Dendritic cell treated with granulocyte-macrophage colony-stimulating factor and Interleukin-4, amounts not matched to agents 40 ng/mL and 50 ng/mL, for 4 days (primary cell): ENCODE measurements around the gene EIF3F.
A peak's percentile ranks its signal among the peaks of the same experiment; 100 is the strongest.

Experiments
- H3K27ac Mint-ChIP-seq: one replicate; pipeline ENCODE4 v1.8.0; 2022; ENCODE audit warnings: mild to moderate bottlenecking, mixed read lengths
- H3K27me3 Mint-ChIP-seq: one replicate; pipeline ENCODE4 v1.8.0; 2022; ENCODE audit warnings: mild to moderate bottlenecking, mixed read lengths
- H3K36me3 Mint-ChIP-seq: one replicate; pipeline ENCODE4 v1.8.0; 2022; ENCODE audit warnings: low read depth, mixed read lengths
- H3K4me1 Mint-ChIP-seq: one replicate; pipeline ENCODE4 v1.8.0; 2022; ENCODE audit warnings: low read depth, mixed read lengths
- H3K4me3 Mint-ChIP-seq: one replicate; pipeline ENCODE4 v1.8.0; 2022; ENCODE audit warnings: mild to moderate bottlenecking, moderate library complexity, mixed read lengths
- H3K9me3 Mint-ChIP-seq: one replicate; pipeline ENCODE4 v1.8.0; 2022; ENCODE audit warnings: mixed read lengths
- intact Hi-C: fragments of 100-400 bp; cut with micrococcal nuclease; formaldehyde crosslinking; loops from one replicate; pipeline ENCODE4 v1.15.0; 2022

Gene EIF3F

GRCh38 chr11:7986768-7987559, at the start of gene EIF3F:
EIF3F (plus strand) TSS chr11:7987337; CDS start chr11:7987353, 16 bp downstream.
- H3K9me3 Mint-ChIP-seq = no peaks in the 10 kb centered on the region
- peak within 1 kb of the TSS; percentile 95 for H3K4me3 Mint-ChIP-seq
- H3K4me1 Mint-ChIP-seq = peaks cover 39% of the 10 kb centered on the region
- intact Hi-C loops = loop anchor here (2.0 to 5.0 kb wide), 2 partner anchors 94 to 890 kb away; no protein-coding TSS in a partner anchor
- peaks cover 12% of the 10 kb centered on the region for H3K27me3 Mint-ChIP-seq
- H3K27ac Mint-ChIP-seq = peak within 1 kb of the TSS; percentile 83
- H3K36me3 Mint-ChIP-seq = peaks cover 39% of the 10 kb centered on the region

- Mint-ChIP-seq H3K4me1 (no peaks in the 10 kb centered on the region), H3K9me3 (peaks cover 24% of the 10 kb centered on the region), H3K27ac (no peak overlapping the region), H3K36me3 (no peaks in the 10 kb centered on the region), H3K27me3 (no peaks in the 10 kb centered on the region), H3K4me3 (no peak overlapping the region)
- intact Hi-C loops = no loop called here
These were observed 46.0 kb upstream of the EIF3F start for GRCh38 chr11:7941146-7941545.

GRCh38 chr11:7941608-7942007, 45.5 kb upstream of the EIF3F start, which contains the start of gene OR10A3:
OR10A3 (minus strand) TSS chr11:7941708; CDS start chr11:7939520, 2,188 bp downstream.
- no peaks in the 10 kb centered on the region for H3K4me1 Mint-ChIP-seq
- no peak within 1 kb of the TSS for H3K27ac Mint-ChIP-seq
- peaks cover 24% of the 10 kb centered on the region for H3K9me3 Mint-ChIP-seq
- no peaks in the 10 kb centered on the region for H3K36me3 Mint-ChIP-seq
- H3K4me3 Mint-ChIP-seq = no peak within 1 kb of the TSS
- intact Hi-C loops = no loop called here
- H3K27me3 Mint-ChIP-seq = no peaks in the 10 kb centered on the region

- intact Hi-C loops = no loop called here
- Mint-ChIP-seq H3K9me3 (peaks cover 24% of the 10 kb centered on the region), H3K4me1 (no peaks in the 10 kb centered on the region), H3K36me3 (no peaks in the 10 kb centered on the region), H3K27me3 (no peaks in the 10 kb centered on the region), H3K27ac (no peak overlapping the region), H3K4me3 (no peak overlapping the region)
These were observed 43.0 kb upstream of the EIF3F start for GRCh38 chr11:7944123-7944522.

GRCh38 chr11:7949934-7950333, 37.2 kb upstream of the EIF3F start:
- H3K27me3 Mint-ChIP-seq = no peaks in the 10 kb centered on the region
- intact Hi-C loops = no loop called here
- H3K4me1 Mint-ChIP-seq = no peaks in the 10 kb centered on the region

GRCh38 chr11:7955191-7955590, 31.9 kb upstream of the EIF3F start:
- Mint-ChIP-seq H3K27me3 (no peaks in the 10 kb centered on the region), H3K4me3 (no peak overlapping the region), H3K9me3 (no peaks in the 10 kb centered on the region), H3K36me3 (no peaks in the 10 kb centered on the region), H3K27ac (no peak overlapping the region), H3K4me1 (no peaks in the 10 kb centered on the region)
- intact Hi-C loops = no loop called here

More at GRCh38 chr11:7949934-7950333, 37.2 kb upstream of the EIF3F start:
- no peak overlapping the region for H3K27ac Mint-ChIP-seq
- H3K36me3 Mint-ChIP-seq = no peaks in the 10 kb centered on the region
- H3K9me3 Mint-ChIP-seq = peaks cover 8% of the 10 kb centered on the region
- no peak overlapping the region for H3K4me3 Mint-ChIP-seq

GRCh38 chr11:7964261-7964660, 22.9 kb upstream of the EIF3F start:
- intact Hi-C loops = no loop called here
- Mint-ChIP-seq H3K36me3 (no peaks in the 10 kb centered on the region), H3K27me3 (peaks cover 10% of the 10 kb centered on the region)

GRCh38 chr11:7964873-7965272, 22.3 kb upstream of the EIF3F start:
- no peaks in the 10 kb centered on the region for H3K4me1 Mint-ChIP-seq
- H3K4me3 Mint-ChIP-seq = no peak overlapping the region
- H3K27ac Mint-ChIP-seq = no peak overlapping the region
- peaks cover 11% of the 10 kb centered on the region for H3K27me3 Mint-ChIP-seq
- intact Hi-C loops = no loop called here
- H3K36me3 Mint-ChIP-seq = no peaks in the 10 kb centered on the region
- no peaks in the 10 kb centered on the region for H3K9me3 Mint-ChIP-seq

More at GRCh38 chr11:7964261-7964660, 22.9 kb upstream of the EIF3F start:
- H3K4me3 Mint-ChIP-seq = no peak overlapping the region
- no peak overlapping the region for H3K27ac Mint-ChIP-seq
- H3K4me1 Mint-ChIP-seq = no peaks in the 10 kb centered on the region
- H3K9me3 Mint-ChIP-seq = no peaks in the 10 kb centered on the region

- Mint-ChIP-seq H3K27ac (no peak within 1 kb of the TSS), H3K4me1 (no peaks in the 10 kb centered on the region), H3K4me3 (no peak within 1 kb of the TSS), H3K9me3 (no peaks in the 10 kb centered on the region), H3K36me3 (no peaks in the 10 kb centered on the region), H3K27me3 (peaks cover 14% of the 10 kb centered on the region)
- intact Hi-C loops = no loop called here
These were observed 21.8 kb upstream of the EIF3F start, which contains the start of gene NLRP10 for GRCh38 chr11:7965386-7965785. NLRP10 (minus strand) TSS chr11:7965447; CDS start chr11:7963495, 1,952 bp downstream.

- H3K4me1 Mint-ChIP-seq = no peaks in the 10 kb centered on the region
- no peak overlapping the region for H3K4me3 Mint-ChIP-seq
- H3K36me3 Mint-ChIP-seq = no peaks in the 10 kb centered on the region
- H3K27ac Mint-ChIP-seq = no peak overlapping the region
- intact Hi-C loops = no loop called here
- no peaks in the 10 kb centered on the region for H3K9me3 Mint-ChIP-seq
- peaks cover 17% of the 10 kb centered on the region for H3K27me3 Mint-ChIP-seq
These were observed 20.0 kb upstream of the EIF3F start for GRCh38 chr11:7967097-7967496.

- no peaks in the 10 kb centered on the region for H3K4me1 Mint-ChIP-seq
- no peak overlapping the region for H3K27ac Mint-ChIP-seq
- H3K9me3 Mint-ChIP-seq = no peaks in the 10 kb centered on the region
- intact Hi-C loops = no loop called here
- H3K27me3 Mint-ChIP-seq = peaks cover 17% of the 10 kb centered on the region
- H3K4me3 Mint-ChIP-seq = no peak overlapping the region
- no peaks in the 10 kb centered on the region for H3K36me3 Mint-ChIP-seq
These were observed 19.3 kb upstream of the EIF3F start for GRCh38 chr11:7967826-7968225.

- H3K27ac Mint-ChIP-seq = no peak overlapping the region
- intact Hi-C loops = no loop called here
- no peaks in the 10 kb centered on the region for H3K9me3 Mint-ChIP-seq
- H3K4me3 Mint-ChIP-seq = no peak overlapping the region
- H3K4me1 Mint-ChIP-seq = no peaks in the 10 kb centered on the region
- H3K27me3 Mint-ChIP-seq = peaks cover 17% of the 10 kb centered on the region
- H3K36me3 Mint-ChIP-seq = no peaks in the 10 kb centered on the region
These were observed 18.5 kb upstream of the EIF3F start for GRCh38 chr11:7968686-7969085.

- intact Hi-C loops = no loop called here
- Mint-ChIP-seq H3K9me3 (no peaks in the 10 kb centered on the region), H3K27ac (no peak overlapping the region), H3K36me3 (no peaks in the 10 kb centered on the region), H3K4me1 (no peaks in the 10 kb centered on the region), H3K27me3 (peaks cover 19% of the 10 kb centered on the region), H3K4me3 (no peak overlapping the region)
These were observed 17.1 kb upstream of the EIF3F start for GRCh38 chr11:7969756-7970646.

GRCh38 chr11:7971846-7972245, 15.3 kb upstream of the EIF3F start:
- H3K4me1 Mint-ChIP-seq = no peaks in the 10 kb centered on the region
- peaks cover 18% of the 10 kb centered on the region for H3K27me3 Mint-ChIP-seq
- H3K4me3 Mint-ChIP-seq = no peak overlapping the region
- intact Hi-C loops = no loop called here
- H3K9me3 Mint-ChIP-seq = no peaks in the 10 kb centered on the region
- H3K27ac Mint-ChIP-seq = no peak overlapping the region
- no peaks in the 10 kb centered on the region for H3K36me3 Mint-ChIP-seq
